ENCODE data around the gene PPIL4.

PPIL4 gene

GRCh38 chr6:149545754-149546471 lies at the start of gene PPIL4:
PPIL4 (minus strand) TSS chr6:149546043; CDS start chr6:149546005, 38 bp downstream.
- DNase-seq (ENCODE audit: low read depth in 1 of 2, low spot score in 1 of 2): peak; percentile 93 to 95

GRCh38 chr6:149593408-149593807 lies 47.6 kb upstream of the PPIL4 start:
- DNase-seq (ENCODE audit: low read depth in 1 of 2, low spot score in 1 of 2): no peak

- no peak for DNase-seq (ENCODE audit: low read depth in 1 of 2, low spot score in 1 of 2)
These were observed 47.1 kb upstream of the PPIL4 start for GRCh38 chr6:149592983-149593382.

- DNase-seq (ENCODE audit: low read depth in 1 of 2, low spot score in 1 of 2): no peak
These were observed 40.3 kb upstream of the PPIL4 start for GRCh38 chr6:149586149-149586548.

GRCh38 chr6:149581349-149581748 lies 35.5 kb upstream of the PPIL4 start:
- DNase-seq (ENCODE audit: low read depth in 1 of 2, low spot score in 1 of 2): no peak

GRCh38 chr6:149580880-149581279 lies 35.0 kb upstream of the PPIL4 start:
- DNase-seq (ENCODE audit: low read depth in 1 of 2, low spot score in 1 of 2): no peak

GRCh38 chr6:149567945-149568585 lies 22.2 kb upstream of the PPIL4 start:
- no peak for DNase-seq (ENCODE audit: low read depth in 1 of 2, low spot score in 1 of 2)

GRCh38 chr6:149567194-149567586 lies 21.3 kb upstream of the PPIL4 start:
- no peak for DNase-seq (ENCODE audit: low read depth in 1 of 2, low spot score in 1 of 2)

GRCh38 chr6:149566410-149567193 lies 20.8 kb upstream of the PPIL4 start:
- DNase-seq (ENCODE audit: low read depth in 1 of 2, low spot score in 1 of 2): peak; percentile 13 to 49

GRCh38 chr6:149565527-149566409 lies 19.9 kb upstream of the PPIL4 start, which contains the start of gene GINM1:
GINM1 (plus strand) TSS chr6:149566375; CDS start chr6:149566415, 40 bp downstream.
- peak; percentile 91 to 95 for DNase-seq (ENCODE audit: low read depth in 1 of 2, low spot score in 1 of 2)

GRCh38 chr6:149563928-149564325 lies 18.1 kb upstream of the PPIL4 start:
- no peak for DNase-seq (ENCODE audit: low read depth in 1 of 2, low spot score in 1 of 2)

GRCh38 chr6:149563203-149563927 lies 17.5 kb upstream of the PPIL4 start:
- DNase-seq (ENCODE audit: low read depth in 1 of 2, low spot score in 1 of 2): no peak

GRCh38 chr6:149560736-149561135 lies 14.9 kb upstream of the PPIL4 start:
- DNase-seq (ENCODE audit: low read depth in 1 of 2, low spot score in 1 of 2): no peak

GRCh38 chr6:149559389-149559788 lies 13.5 kb upstream of the PPIL4 start:
- no peak for DNase-seq (ENCODE audit: low read depth in 1 of 2, low spot score in 1 of 2)

GRCh38 chr6:149558029-149558428 lies 12.2 kb upstream of the PPIL4 start:
- no peak for DNase-seq (ENCODE audit: low read depth in 1 of 2, low spot score in 1 of 2)

GRCh38 chr6:149551920-149552319 lies 6.1 kb upstream of the PPIL4 start:
- DNase-seq (ENCODE audit: low read depth in 1 of 2, low spot score in 1 of 2): no peak

- DNase-seq (ENCODE audit: low read depth in 1 of 2, low spot score in 1 of 2): peak in 1 of 2 donors; percentile 19
These were observed 537 bp downstream of the PPIL4 start for GRCh38 chr6:149545258-149545753.

GRCh38 chr6:149544646-149545257 lies 1.1 kb downstream of the PPIL4 start:
- DNase-seq (ENCODE audit: low read depth in 1 of 2, low spot score in 1 of 2): no peak

GRCh38 chr6:149541139-149541538 lies 4.7 kb downstream of the PPIL4 start:
- DNase-seq (ENCODE audit: low read depth in 1 of 2, low spot score in 1 of 2): no peak

GRCh38 chr6:149534742-149535141 lies 11.1 kb downstream of the PPIL4 start:
- DNase-seq (ENCODE audit: low read depth in 1 of 2, low spot score in 1 of 2): no peak
